CD4-positive, alpha-beta memory T cell (primary cell): ENCODE measurements around the gene SEMA3B. TPM values are rescaled to one million over a fixed set of nuclear protein-coding genes. Genes with fewer than 3 reads are reported as not detected.
A peak's percentile ranks its signal among the peaks of the same experiment; 100 is the strongest.

ENCODE experiments used
- CTCF ChIA-PET: fragments of 350-600 bp; sonication (Branson Sonifier 250); formaldehyde crosslinking; loops from one replicate; lab custom pipeline; 2021; ENCODE audit warnings: inconsistent platforms; ENCODE audit not compliant: partially characterized antibody; lab: Charles Lee
- POLR2A ChIA-PET: fragments of 350-600 bp; sonication (Branson Sonifier 250); formaldehyde crosslinking; loops from one replicate; lab custom pipeline; 2021; ENCODE audit not compliant: partially characterized antibody; lab: Charles Lee
- DNase-seq, 5 donors: peaks; one replicate each; pipeline versions ENCODE4 v3.0.0 to v3.0.0-alpha.2; 2020 to 2022; ENCODE audit warnings: mixed read lengths in 1 of 5
- H3K27ac ChIP-seq: one replicate; pipeline ENCODE4 v1.7.0; 2013; ENCODE audit warnings: low read depth, low read length
- H3K27me3 ChIP-seq: 2 replicates; pipeline ENCODE4 v1.7.0; 2013; ENCODE audit warnings: mild to moderate bottlenecking, low read length, moderate library complexity; ENCODE audit not compliant: insufficient read depth
- H3K36me3 ChIP-seq: 2 replicates; pipeline ENCODE4 v1.7.0; 2013; ENCODE audit warnings: mild to moderate bottlenecking, low read length, moderate library complexity; ENCODE audit not compliant: insufficient read depth
- H3K4me1 ChIP-seq: 2 replicates; pipeline ENCODE4 v1.7.0; 2013; ENCODE audit warnings: mild to moderate bottlenecking, low read length, moderate library complexity; ENCODE audit not compliant: insufficient read depth
- H3K4me3 ChIP-seq, 2 donors: one replicate each; pipeline ENCODE4 v1.7.0; 2013; ENCODE audit warnings: low read length in 2 of 2, mild to moderate bottlenecking in 1 of 2
- H3K9me3 ChIP-seq, 2 donors: one replicate each; pipeline ENCODE4 v1.7.0; 2013; ENCODE audit warnings: low read length in 2 of 2, control low read depth in 1 of 2; ENCODE audit not compliant: control insufficient read depth in 1 of 2
- H3K27ac Mint-ChIP-seq, 7 donors: one replicate each; pipeline ENCODE4 v1.8.0; 2020 to 2021; ENCODE audit warnings: mixed read lengths in 7 of 7, mild to moderate bottlenecking in 6 of 7, inconsistent platforms in 3 of 7, moderate library complexity in 3 of 7
- H3K27me3 Mint-ChIP-seq, 2 donors: one replicate each; pipeline ENCODE4 v1.8.0; 2020 to 2021; ENCODE audit warnings: mixed read lengths in 2 of 2
- H3K36me3 Mint-ChIP-seq, 2 donors: one replicate each; pipeline ENCODE4 v1.8.0; 2020 to 2021; ENCODE audit warnings: mixed read lengths in 2 of 2, inconsistent platforms in 1 of 2, mild to moderate bottlenecking in 1 of 2
- H3K4me1 Mint-ChIP-seq, 4 donors: one replicate each; pipeline ENCODE4 v1.8.0; 2020 to 2021; ENCODE audit warnings: mixed read lengths in 4 of 4, mild to moderate bottlenecking in 1 of 4
- H3K4me3 Mint-ChIP-seq, 8 donors: one replicate each; pipeline ENCODE4 v1.8.0; 2020 to 2021; ENCODE audit warnings: mixed read lengths in 8 of 8, mild to moderate bottlenecking in 7 of 8, moderate library complexity in 6 of 8, inconsistent platforms in 3 of 8
- H3K9me3 Mint-ChIP-seq, 8 donors: one replicate each; pipeline ENCODE4 v1.8.0; 2020 to 2021; ENCODE audit warnings: mixed read lengths in 8 of 8, mild to moderate bottlenecking in 5 of 8, inconsistent platforms in 3 of 8, moderate library complexity in 1 of 8
- intact Hi-C: fragments of 100-400 bp; cut with micrococcal nuclease; formaldehyde crosslinking; loops from one replicate; pipeline ENCODE4 v1.15.1; 2023
- polyA plus RNA-seq, 2 donors: library from polyadenylated mRNA; unstranded; fragments of 300-500 nt; fragmentation: Illumina TruSeq; gene quantifications; one replicate each; pipeline ENCODE4 v1.2.3, GENCODE V29; 2021
- total RNA-seq, 2 experiments: library from RNA; stranded (reverse); gene quantifications; one replicate each; pipeline ENCODE4 v1.2.3, GENCODE V29; 2021

The SEMA3B gene
- total and polyA plus RNA-seq, 4 experiments from 2014 or later, result 0.50 to 0.87 TPM; not detected in 2

DNA sequence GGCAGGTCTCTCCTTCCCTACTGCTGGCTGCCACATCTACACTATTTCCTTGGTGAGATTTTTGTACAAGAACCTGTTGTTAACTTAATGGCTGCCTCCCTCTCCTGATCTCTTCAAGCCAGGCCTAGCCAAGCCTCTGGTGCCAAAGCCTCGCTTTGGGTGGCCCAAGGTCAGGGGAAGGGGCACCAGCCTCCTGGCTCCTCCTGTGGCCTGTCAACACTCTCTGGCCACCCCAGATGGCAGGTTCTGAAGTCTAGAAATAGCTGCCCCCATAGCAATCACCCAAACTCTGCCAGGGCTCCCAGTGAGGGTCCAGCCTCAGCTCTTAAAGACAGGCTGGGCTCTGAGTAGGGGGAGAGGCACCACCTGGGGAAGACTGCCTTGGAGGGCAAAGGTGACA lies 18.3 kb downstream of the SEMA3B start:
- Mint-ChIP-seq H3K27ac (peak overlapping the region in 1 of 7 donors; percentile 15), H3K9me3 (no peaks in the 10 kb centered on the region), H3K4me1 (peaks cover 5 to 16% (median 9%) of the 10 kb centered on the region in 4 donors), H3K27me3 (no peaks in the 10 kb centered on the region), H3K4me3 (peak overlapping the region in 1 of 8 donors; percentile 25), H3K36me3 (peaks cover 0 to 25% of the 10 kb centered on the region in 2 donors)
- intact Hi-C loops, result no loop called here
- H3K36me3 ChIP-seq, result peaks cover 25% of the 10 kb centered on the region
- CTCF ChIA-PET, result no interaction called here
- POLR2A ChIA-PET, result interaction anchor here (1.3 kb wide), 1 partner anchor 10 kb away, joined by 3 read pairs; no protein-coding TSS in a partner anchor
- H3K27ac ChIP-seq, result no peak overlapping the region
- no peak overlapping the region for H3K4me3 ChIP-seq
- no peaks in the 10 kb centered on the region for H3K27me3 ChIP-seq
- H3K9me3 ChIP-seq, result no peaks in the 10 kb centered on the region
- H3K4me1 ChIP-seq, result peaks cover 16% of the 10 kb centered on the region
- DNase-seq, result no peak

DNA sequence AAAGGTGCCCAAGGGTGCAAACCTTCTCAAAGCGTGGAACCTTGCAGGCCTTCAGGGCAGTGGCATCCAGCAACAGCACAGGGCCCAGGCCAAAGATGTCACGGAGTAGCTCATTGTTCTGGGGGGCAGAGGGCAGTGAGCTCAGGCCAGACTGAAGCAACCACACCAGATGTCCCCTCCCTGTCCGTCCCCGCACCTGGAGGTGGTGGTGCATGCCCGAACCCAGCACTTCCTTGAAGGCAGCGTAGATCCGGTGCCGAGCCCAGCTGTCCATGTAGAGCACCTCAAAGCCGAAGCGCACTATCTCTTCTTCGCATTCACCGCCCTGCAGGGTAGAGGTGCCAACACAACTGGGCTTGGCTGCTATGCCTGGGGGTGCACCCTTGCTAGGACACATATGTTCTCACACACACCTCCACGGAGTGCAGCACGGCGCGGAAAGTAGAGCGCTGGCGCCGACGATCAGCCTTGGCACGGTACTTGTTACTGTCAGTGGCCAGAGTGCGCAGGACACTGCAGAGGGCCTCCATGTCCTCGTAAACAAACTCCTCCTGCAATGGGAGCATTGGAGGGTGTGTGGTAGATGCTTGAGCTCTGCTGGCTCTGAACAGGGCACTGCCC lies 19.6 kb downstream of the SEMA3B start:
- H3K4me3 Mint-ChIP-seq, result no peak overlapping the region
- POLR2A ChIA-PET, result interaction anchor here (0.9 to 1.3 kb wide), 3 partner anchors 9 to 63 kb away, joined by 3 to 4 read pairs (median 3); partner anchors contain the start of genes HYAL3 and NAA80
- Histone ChIP-seq H3K9me3 (no peaks in the 10 kb centered on the region), H3K36me3 (peaks cover 25% of the 10 kb centered on the region), H3K27ac (no peak overlapping the region), H3K27me3 (no peaks in the 10 kb centered on the region), H3K4me1 (peaks cover 24% of the 10 kb centered on the region), H3K4me3 (no peak overlapping the region)
- no peak overlapping the region for H3K27ac Mint-ChIP-seq
- H3K27me3 Mint-ChIP-seq, result no peaks in the 10 kb centered on the region
- H3K4me1 Mint-ChIP-seq, result peaks cover 12 to 28% (median 18%) of the 10 kb centered on the region in 4 donors
- peak in 1 of 5 donors; percentile 37 for DNase-seq
- peaks cover 0 to 1% (median 0%) of the 10 kb centered on the region in 8 donors for H3K9me3 Mint-ChIP-seq
- intact Hi-C loops, result no loop called here
- peaks cover 0 to 25% of the 10 kb centered on the region in 2 donors for H3K36me3 Mint-ChIP-seq
- CTCF ChIA-PET, result interaction anchor here (1.1 kb wide), 1 partner anchor 42 kb away, joined by 3 read pairs; no protein-coding TSS in a partner anchor

DNA sequence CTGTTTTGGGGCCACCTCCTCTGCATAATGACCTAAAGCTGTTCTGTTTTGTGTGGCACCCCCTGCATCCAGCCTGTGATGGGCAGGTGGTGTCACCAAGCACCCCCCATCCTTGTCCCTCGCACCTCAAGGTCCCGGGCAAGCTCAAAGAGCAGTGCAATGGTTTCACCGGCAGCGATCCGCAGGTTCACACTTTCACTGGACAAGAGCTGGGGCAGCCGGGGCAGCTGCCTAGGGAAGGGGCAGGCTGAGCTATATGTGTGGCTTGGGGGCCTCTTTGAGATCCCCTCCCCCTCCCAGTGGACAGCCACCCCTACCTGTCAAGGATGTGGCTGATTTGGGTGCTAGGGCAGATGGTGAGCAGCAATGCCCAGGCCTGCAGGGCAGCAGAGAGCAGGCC lies 20.2 kb downstream of the SEMA3B start:
- peaks cover 0 to 25% of the 10 kb centered on the region in 2 donors for H3K36me3 Mint-ChIP-seq
- H3K27me3 Mint-ChIP-seq, result no peaks in the 10 kb centered on the region
- H3K4me3 ChIP-seq, result no peak overlapping the region
- H3K9me3 Mint-ChIP-seq, result peaks cover 0 to 1% (median 0%) of the 10 kb centered on the region in 8 donors
- no peaks in the 10 kb centered on the region for H3K27me3 ChIP-seq
- no peak overlapping the region for H3K27ac Mint-ChIP-seq
- H3K9me3 ChIP-seq, result no peaks in the 10 kb centered on the region
- peaks cover 12 to 28% (median 18%) of the 10 kb centered on the region in 4 donors for H3K4me1 Mint-ChIP-seq
- intact Hi-C loops, result no loop called here
- H3K4me3 Mint-ChIP-seq, result no peak overlapping the region
- peak in 1 of 5 donors; percentile 19 for DNase-seq
- H3K27ac ChIP-seq, result no peak overlapping the region
- ChIA-PET CTCF (interaction anchor here (1.1 to 1.3 kb wide), 3 partner anchors 35 to 64 kb away, joined by 3 to 6 read pairs (median 3); no protein-coding TSS in a partner anchor), POLR2A (interaction anchor here (0.9 to 1.0 kb wide), 2 partner anchors 10 to 64 kb away, joined by 3 to 4 read pairs; partner anchors contain the start of genes HYAL3 and NAA80)
- peaks cover 25% of the 10 kb centered on the region for H3K36me3 ChIP-seq
- H3K4me1 ChIP-seq, result peaks cover 24% of the 10 kb centered on the region

DNA sequence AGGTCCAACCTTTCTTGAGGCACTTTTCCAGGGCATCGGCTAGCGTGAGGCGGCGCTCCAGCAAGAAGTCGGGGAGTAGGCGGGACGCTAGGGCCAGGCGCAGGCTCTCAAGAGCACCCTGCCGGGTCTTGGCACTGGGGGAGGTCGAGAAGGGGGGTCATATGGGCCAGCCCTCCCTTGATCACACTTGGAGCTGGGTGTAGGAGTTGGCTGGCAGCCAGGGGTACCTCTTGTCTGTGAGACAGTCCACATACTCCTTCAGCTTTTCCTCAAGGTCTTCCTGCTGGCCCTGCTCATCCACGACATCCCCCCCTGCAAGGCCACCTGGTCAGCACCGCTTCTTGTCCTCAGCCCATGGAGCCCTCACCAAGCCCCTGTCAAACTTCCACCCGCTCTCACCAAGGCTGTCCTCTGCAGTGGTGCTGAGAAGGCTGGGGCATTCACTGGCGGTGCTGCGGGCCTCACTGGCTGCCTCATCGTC lies 21.3 kb downstream of the SEMA3B start:
- H3K4me3 Mint-ChIP-seq, result peak overlapping the region in 3 of 8 donors; percentile 28 to 38 (median 29)
- peaks cover 24% of the 10 kb centered on the region for H3K4me1 ChIP-seq
- DNase-seq, result peak in 1 of 5 donors; percentile 40
- no peak overlapping the region for H3K4me3 ChIP-seq
- H3K36me3 ChIP-seq, result peaks cover 25% of the 10 kb centered on the region
- ChIA-PET POLR2A (interaction anchor here (1.3 kb wide), 1 partner anchor 9 kb away, joined by 4 read pairs; the partner anchor contains the start of genes HYAL3 and NAA80), CTCF (interaction anchor here (1.1 to 1.3 kb wide), 2 partner anchors 34 to 65 kb away, joined by 3 to 6 read pairs; no protein-coding TSS in a partner anchor)
- H3K9me3 ChIP-seq, result no peaks in the 10 kb centered on the region
- peaks cover 0 to 1% (median 0%) of the 10 kb centered on the region in 8 donors for H3K9me3 Mint-ChIP-seq
- H3K27me3 Mint-ChIP-seq, result no peaks in the 10 kb centered on the region
- H3K27ac ChIP-seq, result no peak overlapping the region
- H3K27ac Mint-ChIP-seq, result peak overlapping the region in 2 of 7 donors; percentile 4 to 23
- peaks cover 0 to 25% of the 10 kb centered on the region in 2 donors for H3K36me3 Mint-ChIP-seq
- intact Hi-C loops, result no loop called here
- H3K4me1 Mint-ChIP-seq, result peaks cover 12 to 28% (median 18%) of the 10 kb centered on the region in 4 donors
- H3K27me3 ChIP-seq, result no peaks in the 10 kb centered on the region

DNA sequence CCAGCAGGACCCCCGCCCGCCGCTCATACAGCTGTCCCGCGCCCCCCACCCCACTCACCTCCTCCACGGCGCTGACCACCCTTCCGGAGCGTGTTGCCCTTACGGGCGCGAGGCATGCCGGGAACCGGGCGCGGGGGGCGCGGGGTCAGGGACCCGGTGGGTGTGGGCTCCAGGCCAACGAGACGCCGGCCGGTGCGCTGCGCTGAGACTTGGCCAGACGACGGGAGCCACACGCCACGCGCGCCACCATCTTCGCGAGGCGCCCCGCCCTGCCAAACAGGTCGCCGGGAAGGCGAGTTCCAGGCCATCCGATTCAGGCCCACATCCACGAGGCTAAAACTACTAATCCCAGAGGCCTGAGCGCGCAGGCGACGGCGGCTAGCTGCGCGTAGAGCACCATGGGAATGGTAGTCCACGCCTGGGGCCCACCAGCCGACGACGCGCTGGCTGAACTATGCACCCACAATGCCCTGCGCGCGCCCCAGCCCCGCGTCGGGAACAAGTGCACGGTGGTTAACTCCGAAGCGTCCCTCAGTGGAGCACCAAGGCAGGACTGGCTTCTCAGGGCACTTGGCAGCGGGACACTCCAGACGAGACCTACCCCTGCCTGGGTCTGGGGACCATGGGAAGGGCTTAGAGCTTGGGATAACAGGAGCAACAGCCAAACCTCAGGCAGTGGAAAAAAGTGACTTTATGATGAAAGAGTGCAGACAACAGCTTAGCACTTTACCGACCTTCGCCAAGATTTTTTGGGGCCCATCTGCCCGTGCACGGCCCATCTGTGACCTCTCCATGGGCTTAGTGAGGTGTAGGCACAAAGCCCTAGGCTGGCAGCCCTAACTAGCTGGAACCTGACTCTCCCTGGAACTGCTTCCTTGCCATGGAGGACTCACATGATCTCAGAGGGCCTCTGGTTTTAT lies 23.5 kb downstream of the SEMA3B start, which contains the start of gene IFRD2:
IFRD2 (minus strand) TSS at position 271 of the 920 bp plus-strand sequence; CDS start at position 116, 155 bp downstream.
- CTCF ChIA-PET, result interaction anchor here (0.6 to 1.6 kb wide), 6 partner anchors 29 to 1625 kb away, joined by 3 to 8 read pairs (median 4); no protein-coding TSS in a partner anchor
- Mint-ChIP-seq H3K4me3 (peak within 1 kb of the TSS; percentile 82 to 92 (median 88)), H3K27me3 (no peaks in the 10 kb centered on the region), H3K4me1 (peaks cover 12 to 39% (median 22%) of the 10 kb centered on the region in 4 donors), H3K9me3 (peaks cover 0 to 1% (median 0%) of the 10 kb centered on the region in 8 donors), H3K27ac (peak within 1 kb of the TSS; percentile 90 to 99 (median 98)), H3K36me3 (peaks cover 0 to 25% of the 10 kb centered on the region in 2 donors)
- Histone ChIP-seq H3K36me3 (peaks cover 25% of the 10 kb centered on the region), H3K4me3 (peak within 1 kb of the TSS; percentile 76), H3K27ac (peak within 1 kb of the TSS; percentile 68), H3K9me3 (no peaks in the 10 kb centered on the region), H3K27me3 (no peaks in the 10 kb centered on the region), H3K4me1 (peaks cover 24% of the 10 kb centered on the region)
- intact Hi-C loops, result loop anchor here (1.0 kb wide), 6 partner anchors 29 to 67 kb away; partner anchors contain the start of genes CYB561D2, GNAI2, NPRL2 and TMEM115
- peak; percentile 94 to 98 (median 95) for DNase-seq
- POLR2A ChIA-PET, result interaction anchor here (0.7 to 9.2 kb wide), 17 partner anchors 23 to 1765 kb away, joined by 3 to 178 read pairs (median 7); partner anchors contain the start of genes CYB561D2, GNAI2, HEMK1 and NPRL2

DNA sequence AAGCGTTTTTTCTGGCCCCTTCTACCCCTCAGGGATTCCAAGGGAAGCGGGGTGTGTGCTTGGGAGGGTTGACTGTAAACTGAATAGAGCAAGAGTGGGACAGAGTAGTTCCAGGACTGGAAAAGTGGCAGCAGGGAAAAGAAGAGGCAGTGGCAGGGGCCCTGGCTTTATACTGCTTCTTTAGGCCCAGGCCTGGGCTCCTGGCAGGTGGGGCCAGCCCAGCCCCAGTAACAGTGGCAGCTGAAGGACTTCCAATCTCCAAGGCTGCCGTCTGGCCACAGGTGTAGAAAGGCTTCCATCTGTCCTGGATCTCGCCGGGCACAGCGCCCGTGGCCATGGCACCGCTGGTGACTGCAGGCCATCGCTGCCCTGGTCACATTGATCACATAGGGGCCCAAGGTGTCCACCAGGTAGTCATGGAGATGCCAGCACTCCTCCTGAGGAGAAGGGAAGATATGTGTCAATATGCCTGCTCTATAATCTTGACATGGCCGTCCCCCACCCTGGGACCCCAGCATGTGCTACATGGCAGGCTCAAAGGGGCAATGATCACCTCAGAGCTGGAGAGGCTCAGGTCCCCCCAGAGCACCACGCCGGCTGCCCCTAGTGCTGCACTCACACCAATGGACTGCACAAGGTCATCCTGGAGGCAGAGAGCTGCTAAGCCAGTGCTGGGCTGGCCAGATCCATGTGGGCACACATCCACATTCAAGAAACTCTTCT lies 24.3 kb downstream of the SEMA3B start:
- H3K27me3 Mint-ChIP-seq, result no peaks in the 10 kb centered on the region
- POLR2A ChIA-PET, result interaction anchor here (0.7 to 9.2 kb wide), 11 partner anchors 26 to 953 kb away, joined by 3 to 178 read pairs (median 10); partner anchors contain the start of genes CYB561D2, GNAI2, HEMK1 and NPRL2
- no peaks in the 10 kb centered on the region for H3K9me3 ChIP-seq
- intact Hi-C loops, result no loop called here
- H3K4me3 ChIP-seq, result no peak overlapping the region
- H3K4me1 Mint-ChIP-seq, result peaks cover 15 to 47% (median 27%) of the 10 kb centered on the region in 4 donors
- H3K36me3 Mint-ChIP-seq, result peaks cover 0 to 19% of the 10 kb centered on the region in 2 donors
- peak in 1 of 5 donors; percentile 35 for DNase-seq
- H3K4me3 Mint-ChIP-seq, result peak overlapping the region in 6 of 8 donors; percentile 8 to 89 (median 86)
- peaks cover 31% of the 10 kb centered on the region for H3K4me1 ChIP-seq
- H3K27ac ChIP-seq, result peak overlapping the region; percentile 68
- H3K27ac Mint-ChIP-seq, result peak overlapping the region; percentile 90 to 99 (median 98)
- no peaks in the 10 kb centered on the region for H3K27me3 ChIP-seq
- peaks cover 0 to 1% (median 0%) of the 10 kb centered on the region in 8 donors for H3K9me3 Mint-ChIP-seq
- H3K36me3 ChIP-seq, result peaks cover 21% of the 10 kb centered on the region
- CTCF ChIA-PET, result interaction anchor here (0.6 to 1.1 kb wide), 2 partner anchors 29 to 1626 kb away, joined by 3 to 6 read pairs; no protein-coding TSS in a partner anchor
